NCI-H82 treated with DMSO at 0.1 percent for 48 hours (cell line): ENCODE data around the gene AQP2.

Source experiments
- DNase-seq: peaks from one replicate; lab custom pipeline; 2025; ENCODE audit not compliant: unreplicated experiment; lab: John Stamatoyannopoulos, UW

The AQP2 gene

DNA sequence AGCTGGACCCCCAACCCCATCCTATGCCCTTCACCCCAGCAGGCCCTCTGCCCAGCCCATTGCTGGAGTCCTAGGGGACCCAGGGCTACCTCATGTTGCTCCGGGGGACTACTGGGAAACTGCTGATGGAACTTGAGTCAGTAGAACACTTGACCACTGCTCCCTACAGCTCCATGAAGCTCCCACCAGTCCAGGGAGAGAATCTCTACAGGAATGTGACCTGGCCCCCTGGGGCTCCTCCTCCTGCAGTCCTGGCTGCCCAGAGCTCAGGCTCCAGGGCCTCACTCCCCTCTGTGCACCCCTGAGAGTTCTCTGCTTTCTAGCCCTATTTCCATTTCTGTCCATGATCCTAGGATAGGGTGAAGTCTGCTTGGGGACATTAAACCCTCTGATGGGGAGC lies 10.8 kb upstream of the AQP2 start:
- DNase-seq, result no peak

DNA sequence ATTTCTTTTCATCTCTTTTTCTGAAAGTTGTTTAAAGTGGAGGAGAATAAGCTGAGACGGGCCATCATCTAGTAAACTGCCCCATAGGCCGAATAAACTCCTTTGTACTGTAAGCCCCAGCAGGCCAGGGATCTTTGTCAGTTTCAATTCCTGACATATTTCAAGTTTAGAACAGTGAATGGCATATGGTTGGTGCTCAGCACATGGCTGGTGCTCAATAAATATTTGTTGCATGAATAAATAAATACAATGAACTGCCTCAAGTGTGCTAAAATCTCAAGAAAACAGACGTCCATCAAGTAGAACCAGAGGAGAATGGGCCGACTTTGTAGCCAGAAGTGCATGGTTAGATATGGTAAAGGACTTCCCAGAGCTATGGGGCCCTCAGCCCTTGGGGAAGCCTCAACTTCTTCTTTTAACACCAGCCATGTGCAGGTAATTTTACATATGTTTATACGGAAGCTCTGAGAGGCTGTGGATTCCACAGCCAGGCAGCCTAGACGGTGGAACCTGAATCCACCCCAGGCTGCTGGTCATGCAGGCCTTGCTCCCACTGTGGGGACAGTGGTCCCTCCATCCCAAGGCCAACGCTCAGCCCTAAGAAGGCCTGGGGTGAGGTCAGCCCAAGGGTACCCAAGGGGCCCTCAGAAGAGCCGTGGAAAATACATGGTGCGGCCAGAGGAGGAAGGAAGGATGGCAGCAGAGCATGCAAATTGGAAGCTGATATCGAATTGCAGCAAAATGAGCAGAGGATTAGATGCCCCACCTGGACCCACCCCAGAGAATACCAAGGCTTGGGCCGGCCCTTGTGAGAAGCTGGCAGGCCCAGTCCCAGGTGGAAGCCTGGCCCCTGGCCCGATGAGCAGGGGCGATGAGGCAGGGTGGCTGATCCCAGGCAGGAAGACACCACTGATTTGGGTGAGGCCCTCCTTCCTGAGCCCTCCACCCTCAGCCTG lies 8.7 kb upstream of the AQP2 start:
- no peak for DNase-seq

DNA sequence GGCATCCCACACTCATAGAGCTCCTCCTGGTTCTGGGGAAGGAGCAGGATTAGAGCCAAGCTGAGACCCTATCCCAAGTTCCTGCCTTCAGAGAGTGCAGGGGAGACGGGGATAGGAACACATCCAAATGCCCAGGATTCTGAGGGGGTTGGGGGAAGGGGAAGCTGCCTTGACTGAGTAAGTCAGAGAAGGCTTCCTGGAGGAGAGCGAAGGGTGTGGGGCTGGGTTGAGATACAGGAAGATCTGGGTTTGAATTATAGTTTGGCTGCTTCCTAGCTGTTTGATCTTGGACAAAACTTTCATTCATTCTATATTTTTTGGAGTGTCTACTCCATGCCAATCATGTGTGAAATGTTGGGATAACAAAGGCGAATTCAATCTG lies 8.0 kb upstream of the AQP2 start:
- no peak for DNase-seq

DNA sequence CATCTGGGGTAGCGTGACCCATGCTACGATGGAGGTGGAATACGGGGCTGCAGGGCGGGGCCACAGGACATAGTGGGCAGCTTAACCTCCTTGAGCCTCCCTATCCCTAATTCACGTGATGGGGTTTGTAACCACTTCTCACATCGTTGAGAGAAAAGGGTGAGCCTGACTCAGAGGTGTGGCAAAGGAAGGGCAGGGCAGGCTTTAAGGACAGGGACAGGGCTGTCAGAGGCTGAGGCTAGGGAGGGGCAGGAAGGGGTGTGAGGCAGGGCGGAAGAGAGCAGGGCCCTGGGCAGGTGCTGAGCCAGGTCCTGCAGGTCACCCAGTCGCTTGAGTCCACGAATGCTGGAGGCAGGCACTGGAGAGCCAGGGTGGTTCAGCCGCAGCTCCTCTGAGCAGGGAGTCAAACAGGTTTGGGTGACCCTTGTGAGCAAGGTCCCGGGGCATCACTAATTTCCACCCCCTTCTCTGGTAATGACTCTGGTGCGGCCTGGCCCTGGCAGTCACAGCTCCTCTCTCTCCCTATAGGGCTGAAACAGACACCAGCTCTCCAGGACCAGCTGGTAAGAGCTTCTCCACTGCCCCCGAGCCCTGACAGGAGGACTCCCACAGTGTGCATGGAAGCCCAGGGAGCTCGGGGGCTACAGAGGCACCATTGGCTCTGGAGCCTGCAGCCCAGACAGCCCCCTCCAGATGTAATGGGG lies 7.5 kb upstream of the AQP2 start:
- no peak for DNase-seq

DNA sequence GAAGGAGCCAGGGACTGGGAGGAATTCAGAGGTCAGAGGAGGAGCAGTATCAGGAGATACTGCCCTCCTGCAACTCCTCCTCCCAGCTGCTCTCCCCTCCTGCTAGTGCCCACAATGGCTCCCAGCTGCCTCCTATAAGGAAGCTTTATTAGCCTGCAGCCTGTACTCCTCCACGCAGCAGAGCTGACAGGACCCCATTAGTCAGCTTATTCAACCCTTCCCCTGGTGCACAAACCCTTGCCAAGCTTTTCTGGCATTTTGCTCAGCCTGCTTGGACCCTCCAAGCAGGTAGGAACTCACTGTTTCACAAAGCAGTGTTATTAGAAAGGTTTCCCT lies 6.9 kb upstream of the AQP2 start:
- no peak for DNase-seq

DNA sequence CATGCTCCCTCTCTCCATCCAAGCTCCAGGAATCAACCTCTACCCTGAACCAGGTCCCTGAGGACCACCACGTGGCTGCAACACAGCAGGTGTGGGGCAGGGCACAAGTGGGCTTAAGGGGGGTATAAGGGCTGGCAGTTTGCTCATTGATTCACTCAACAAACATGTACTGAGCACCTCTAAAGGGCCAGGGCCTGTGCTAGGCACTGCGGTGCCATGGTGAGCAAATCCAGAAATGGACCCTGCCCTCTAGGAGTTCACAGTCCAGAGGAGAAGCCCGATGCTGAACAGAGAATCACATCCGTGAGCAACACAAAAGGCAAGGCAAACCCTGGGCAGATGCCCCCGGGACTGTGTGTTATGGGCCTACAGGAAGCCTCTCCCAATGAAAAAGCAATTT lies 6.5 kb upstream of the AQP2 start:
- no peak for DNase-seq

DNA sequence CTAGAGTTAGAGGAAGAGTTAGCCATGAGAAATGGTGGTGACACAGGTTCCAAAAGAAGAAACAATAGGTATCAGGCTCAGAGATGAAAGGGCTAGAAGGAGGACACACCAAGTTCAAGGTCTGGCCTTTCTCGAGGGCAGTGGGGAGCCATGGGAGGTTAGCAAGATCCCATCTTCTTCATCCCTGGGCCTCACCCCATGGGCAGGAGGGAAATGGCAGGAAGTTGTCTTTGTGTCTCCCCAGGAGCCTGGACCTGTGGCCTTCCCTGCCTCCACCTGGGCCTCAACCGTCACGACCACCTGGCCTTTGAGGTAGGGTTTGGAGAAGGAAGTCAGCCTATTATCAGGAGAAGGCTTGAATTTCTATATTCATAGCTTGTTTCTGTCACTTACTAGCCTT lies 5.8 kb upstream of the AQP2 start:
- no peak for DNase-seq

DNA sequence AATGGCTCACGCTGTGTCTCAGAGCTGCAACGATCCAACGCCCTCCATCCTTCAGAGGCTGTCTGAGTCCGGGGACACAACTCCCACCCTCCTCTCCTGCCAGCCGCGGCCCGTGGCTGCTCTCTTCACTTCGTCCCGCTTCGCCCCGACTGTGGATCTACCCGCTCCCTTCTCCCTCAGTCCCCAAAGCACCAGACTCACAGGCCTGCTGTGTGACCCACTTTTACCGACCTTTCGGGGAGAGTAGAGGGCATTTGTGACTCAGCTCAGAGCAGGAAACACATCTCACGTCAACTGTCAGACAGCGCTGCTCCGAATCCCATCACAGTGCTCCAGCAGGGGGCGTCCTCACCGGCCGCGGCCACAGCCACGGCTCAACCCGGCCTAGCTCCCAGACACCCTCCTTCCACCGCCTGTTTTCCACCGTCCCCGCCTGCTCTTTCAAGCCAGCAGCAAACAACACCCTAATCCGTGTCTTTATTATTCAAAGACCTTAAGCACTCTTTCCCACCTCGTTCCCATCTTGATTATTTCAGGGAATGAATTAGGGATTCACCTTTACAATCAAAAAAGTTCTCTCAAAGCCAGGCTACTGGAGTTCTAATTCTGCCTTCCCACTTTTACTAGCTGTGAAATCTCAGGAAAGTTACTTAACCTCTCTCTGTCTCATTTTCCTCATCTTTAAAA lies 5.0 kb upstream of the AQP2 start:
- peak; percentile 76 for DNase-seq

DNA sequence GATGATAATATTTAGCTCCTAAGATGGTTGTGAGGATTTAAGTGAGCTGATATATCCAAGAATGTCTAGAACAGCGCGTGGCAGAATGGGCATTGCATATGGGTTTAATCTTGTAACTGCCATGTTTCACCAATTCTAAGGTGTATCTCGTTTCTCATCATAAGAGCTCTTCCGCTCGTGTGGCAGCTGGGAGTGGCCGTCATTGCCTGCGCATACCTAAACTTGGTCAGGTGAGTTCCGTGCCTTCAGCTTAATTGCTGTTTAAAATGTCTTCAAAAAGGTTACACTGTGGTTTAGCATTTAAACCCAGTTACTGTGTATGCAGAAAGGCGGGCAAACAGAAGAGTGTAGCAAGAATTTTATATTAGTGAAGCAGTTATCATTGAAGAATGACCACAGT lies 4.5 kb upstream of the AQP2 start:
- DNase-seq, result no peak

DNA sequence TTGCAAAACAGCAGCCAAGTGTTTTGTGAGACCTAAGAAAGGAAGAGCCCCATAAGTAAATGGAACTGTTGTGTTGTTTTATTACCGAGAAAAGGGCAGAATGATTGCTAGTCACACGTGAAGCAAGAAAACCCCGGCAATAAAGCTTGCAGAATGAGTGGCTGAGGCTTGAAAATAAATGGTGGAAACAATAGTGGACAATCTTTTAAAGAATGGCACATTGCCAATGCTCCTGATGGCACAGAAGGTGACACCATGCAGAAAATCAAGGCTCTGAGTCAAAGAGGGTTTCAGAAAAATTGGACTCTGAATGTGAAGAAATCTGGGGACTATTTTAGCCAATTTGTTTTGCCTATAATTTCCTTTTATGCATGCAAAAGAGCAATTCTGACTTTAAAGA lies 4.0 kb upstream of the AQP2 start:
- DNase-seq, result no peak

DNA sequence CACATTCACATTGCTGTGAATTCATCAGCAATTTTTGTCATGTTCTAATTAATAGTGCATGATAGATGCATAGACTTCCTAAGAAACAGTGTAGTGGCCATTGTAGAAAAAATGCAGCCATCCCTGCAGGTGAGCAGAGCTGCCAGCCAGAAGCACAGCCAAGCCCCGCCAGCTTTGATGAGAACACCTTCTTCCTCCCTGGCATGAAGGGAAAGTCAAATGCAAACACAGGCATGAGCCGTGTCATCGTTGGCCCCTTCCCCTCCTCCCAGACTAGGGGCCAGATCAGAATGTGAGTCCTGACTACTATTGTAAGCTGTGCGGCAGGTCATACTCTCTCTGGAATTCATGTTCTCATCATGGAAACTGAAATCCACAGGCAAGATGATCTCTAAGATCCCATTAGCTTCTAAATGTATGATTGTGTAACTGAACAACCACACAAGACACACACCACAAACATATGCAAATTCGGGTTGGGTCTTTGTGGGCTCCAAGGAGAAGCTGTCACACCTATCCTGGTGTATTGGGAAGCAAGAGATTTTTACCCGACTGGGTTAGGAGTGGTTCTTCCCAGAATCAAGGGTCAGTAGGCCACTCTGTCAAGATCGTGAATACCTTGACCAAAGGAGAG lies 2.8 kb upstream of the AQP2 start:
- DNase-seq, result no peak

DNA sequence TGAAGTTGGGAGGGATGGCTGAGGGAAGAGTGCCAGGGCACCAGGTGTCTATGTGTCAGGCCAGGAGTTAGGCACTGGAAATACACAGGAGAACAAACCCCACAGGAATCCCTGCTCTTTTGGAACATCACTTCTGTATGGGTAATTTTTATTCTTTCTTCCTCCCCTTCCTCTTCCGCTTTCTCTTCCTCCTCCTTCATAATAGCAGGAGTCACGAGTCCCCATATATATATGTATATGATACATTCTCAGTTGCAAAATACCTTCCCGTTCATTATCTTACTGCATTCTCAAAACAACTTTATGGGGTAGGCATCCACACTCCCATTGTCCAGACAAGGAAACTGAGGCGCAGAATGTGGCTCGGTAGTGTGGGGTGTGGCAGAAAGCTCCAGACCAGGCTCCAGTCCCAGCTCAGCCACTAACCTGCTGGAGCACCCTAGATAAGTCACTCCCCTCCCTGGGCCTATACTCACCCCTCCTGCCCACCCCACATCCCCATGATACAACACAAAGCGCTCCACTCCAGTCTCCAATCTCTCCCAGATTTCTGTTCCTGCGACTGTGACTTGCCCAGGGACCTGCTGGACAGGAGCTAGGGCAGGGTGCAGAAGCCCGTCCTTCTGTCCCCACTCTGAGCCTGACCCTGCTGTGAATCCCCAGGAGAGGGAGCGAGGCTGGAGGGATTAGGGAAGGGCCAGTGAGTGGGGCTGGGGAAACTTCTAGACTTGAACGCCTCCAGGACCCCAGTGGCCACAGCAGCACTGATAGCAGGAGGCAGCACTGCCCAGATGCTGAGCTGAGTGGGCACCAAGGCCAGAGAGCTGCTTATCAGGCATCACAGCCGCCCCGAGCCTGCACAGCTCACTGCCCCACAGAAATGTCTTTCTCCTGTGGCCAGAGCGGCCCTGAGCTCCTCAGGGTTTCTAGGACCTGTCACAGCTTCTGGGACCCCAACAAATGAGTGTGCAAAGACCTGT lies 1.4 kb upstream of the AQP2 start:
- DNase-seq, result no peak

DNA sequence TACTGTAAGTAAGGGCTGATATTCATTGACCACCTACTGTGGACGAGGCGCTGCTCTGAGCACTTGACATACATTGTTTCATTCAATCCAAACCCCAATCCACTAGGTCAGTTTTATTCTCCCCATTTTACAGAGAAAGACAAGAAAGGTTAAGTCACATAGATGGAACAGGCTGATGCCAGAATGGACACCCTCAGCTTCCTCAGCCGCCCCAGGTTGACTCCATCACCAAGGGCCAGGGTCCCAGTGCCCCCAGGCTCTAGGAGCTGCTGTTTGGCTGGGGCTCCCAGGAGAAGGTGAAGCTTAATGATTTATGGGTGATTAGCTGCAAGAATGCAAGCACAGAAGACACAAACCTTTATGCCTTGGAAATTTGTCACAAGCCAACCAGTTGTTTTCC lies 671 bp upstream of the AQP2 start:
- DNase-seq, result no peak

DNA sequence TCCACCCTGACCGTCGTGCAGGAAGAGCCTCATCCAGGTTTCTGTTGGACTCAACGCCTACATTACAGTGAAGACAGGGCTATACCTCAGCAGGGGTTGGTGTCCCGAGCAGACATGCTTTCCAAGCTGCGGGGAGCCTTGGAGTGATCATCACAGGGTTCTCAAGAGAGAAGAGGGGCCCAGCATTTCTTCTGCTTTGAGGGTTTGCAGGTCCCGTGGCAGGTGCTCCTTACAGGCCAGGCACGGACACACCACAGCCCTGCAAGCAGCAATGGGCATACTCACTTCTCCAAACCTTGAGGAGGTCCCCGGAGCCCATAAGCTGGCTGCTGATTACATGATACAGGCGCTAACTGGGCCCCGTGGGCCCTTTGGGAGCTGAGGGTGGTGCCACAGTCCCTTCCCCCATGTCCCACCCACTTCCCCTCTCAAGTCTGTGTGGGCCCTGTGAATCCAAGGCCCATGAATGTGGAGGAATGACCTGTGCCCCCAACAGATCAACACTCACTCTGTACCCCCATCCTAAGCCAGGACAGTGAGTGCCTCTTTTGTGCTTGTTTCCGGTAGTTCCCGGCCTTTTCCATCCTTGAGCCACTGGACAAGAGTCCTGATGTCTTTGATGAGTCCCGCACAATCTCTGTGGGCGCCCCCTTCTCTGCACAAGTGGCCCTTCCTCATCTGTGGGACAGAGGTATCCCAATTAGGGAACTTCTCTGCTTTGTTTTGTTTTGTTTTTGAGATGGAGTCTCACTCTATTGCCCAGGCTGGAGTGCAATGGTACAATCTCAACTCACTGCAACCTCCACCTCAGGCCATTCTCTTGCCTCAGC lies 1.1 kb downstream of the AQP2 start:
- no peak for DNase-seq

DNA sequence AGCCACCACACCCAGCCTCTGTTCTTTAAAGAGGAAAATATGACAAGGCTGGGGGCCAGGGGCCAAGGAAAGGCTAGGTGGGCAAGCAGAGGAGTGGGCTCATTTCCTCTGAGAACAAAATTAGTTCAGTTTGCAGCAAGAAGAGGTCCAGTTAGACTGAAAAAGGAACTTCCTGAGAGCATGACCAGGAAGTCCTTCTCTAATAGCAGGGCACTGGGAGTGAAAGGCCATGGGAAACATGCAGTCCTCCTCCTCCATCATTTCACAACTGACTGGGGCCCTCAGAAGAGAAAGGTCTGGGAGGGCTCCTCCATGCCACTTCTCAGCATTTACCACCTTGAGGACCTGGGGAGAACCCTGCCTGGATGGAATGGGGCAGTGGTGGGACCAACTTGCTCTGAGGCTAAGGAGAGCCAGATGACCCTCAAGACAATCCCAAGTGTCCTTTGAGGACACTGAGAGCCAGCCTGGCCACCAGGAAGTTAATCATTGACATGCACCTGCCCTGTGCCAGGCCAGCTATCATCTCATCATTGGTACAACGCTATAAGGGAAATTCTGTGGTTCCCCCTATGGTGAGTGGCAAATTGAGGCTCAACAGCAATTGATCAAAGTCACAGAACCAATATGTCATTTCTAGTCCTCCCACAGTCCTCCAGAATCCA lies 2.0 kb downstream of the AQP2 start:
- DNase-seq, result no peak

DNA sequence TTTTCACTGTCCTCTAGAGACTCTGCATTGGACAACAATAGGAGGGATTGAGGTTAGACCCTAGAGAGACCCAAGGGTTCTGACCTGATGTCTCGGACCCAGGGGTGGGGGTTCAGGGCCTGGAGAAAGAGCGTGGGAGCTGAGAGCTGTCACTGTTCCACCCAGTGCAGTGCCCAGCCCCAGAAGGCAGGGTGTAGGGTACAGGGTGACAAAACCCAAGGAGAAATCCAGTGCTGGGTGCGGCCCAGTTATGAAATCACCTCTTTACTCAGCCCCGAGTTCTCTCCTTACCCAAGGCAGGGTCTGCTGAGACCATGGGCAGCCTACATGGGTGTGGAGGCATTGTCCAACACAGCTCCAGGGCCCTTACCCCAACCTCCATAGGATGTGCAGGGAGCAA lies 2.6 kb downstream of the AQP2 start:
- no peak for DNase-seq

DNA sequence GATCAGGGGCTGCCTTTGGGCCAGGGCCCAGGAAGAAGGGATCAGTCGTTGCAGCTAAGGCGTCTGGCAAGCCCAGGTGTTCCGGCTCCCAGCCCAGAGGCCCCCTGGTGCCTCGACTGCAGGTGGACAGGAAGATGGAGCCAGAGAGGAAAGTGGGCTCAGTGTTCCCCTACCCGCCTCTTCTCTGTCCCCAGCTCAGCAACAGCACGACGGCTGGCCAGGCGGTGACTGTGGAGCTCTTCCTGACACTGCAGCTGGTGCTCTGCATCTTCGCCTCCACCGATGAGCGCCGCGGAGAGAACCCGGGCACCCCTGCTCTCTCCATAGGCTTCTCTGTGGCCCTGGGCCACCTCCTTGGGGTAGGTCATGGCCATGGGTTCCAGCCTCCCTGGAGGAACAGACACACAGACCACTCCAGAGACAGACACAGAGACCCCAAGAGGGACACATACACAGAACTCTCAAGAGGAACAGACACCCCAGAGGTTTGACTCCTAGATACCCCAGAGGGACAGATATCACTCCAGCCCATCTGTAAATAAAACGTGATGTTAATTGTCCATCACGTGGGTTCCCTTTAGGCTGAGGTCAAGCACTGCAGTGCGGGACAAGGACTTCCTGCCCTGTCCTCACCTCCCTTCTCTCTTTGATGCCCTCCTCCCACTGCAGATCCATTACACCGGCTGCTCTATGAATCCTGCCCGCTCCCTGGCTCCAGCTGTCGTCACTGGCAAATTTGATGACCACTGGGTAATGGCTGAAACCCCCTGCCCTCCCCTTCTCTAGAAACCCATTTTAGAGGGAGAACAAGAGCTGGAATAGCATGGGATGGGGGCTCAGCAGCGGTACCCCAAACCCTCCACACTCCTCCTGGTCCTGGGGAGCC lies 3.7 kb downstream of the AQP2 start:
- DNase-seq, result no peak
